Keratinocyte (primary cell): Measurements from ENCODE around the gene COL7A1. TPM values are rescaled to one million over a fixed set of nuclear protein-coding genes. Genes with fewer than 3 reads are reported as not detected.

ENCODE experiments used
- DNase-seq: peaks from one replicate; pipeline ENCODE4 v3.0.0-alpha.2; 2011; ENCODE audit warnings: low read depth, missing footprints, low spot score
- FAIRE-seq: peaks from 2 replicates; lab custom pipeline; 2011; peaks lifted over from hg19 to GRCh38; lab: Jason Lieb, UNC
- H2AFZ ChIP-seq: 2 replicates; pipeline ENCODE4 v1.6.0; 2012; ENCODE audit warnings: low read length, control low read depth, inconsistent platforms; ENCODE audit not compliant: control insufficient read depth
- H3K27ac ChIP-seq: 2 replicates; pipeline ENCODE4 v1.5.1; 2011; ENCODE audit warnings: low read length; ENCODE audit not compliant: control insufficient read depth, insufficient read depth
- H3K27me3 ChIP-seq: 3 replicates; pipeline ENCODE4 v1.6.0; 2011; ENCODE audit warnings: low read length; ENCODE audit not compliant: control insufficient read depth, insufficient read depth; ENCODE audit errors: extremely low read depth
- H3K36me3 ChIP-seq, 2 experiments: 2 replicates in 1 of 2; 3 replicates in 1 of 2; pipeline ENCODE4 v1.5.1; 2011; ENCODE audit warnings: low read length in 2 of 2, mild to moderate bottlenecking in 1 of 2; ENCODE audit not compliant: control insufficient read depth in 2 of 2, insufficient read depth in 2 of 2; ENCODE audit errors: extremely low read depth in 1 of 2
- H3K4me1 ChIP-seq: 3 replicates; pipeline ENCODE4 v1.5.1; 2011; ENCODE audit warnings: low read length; ENCODE audit not compliant: control insufficient read depth, insufficient read depth; ENCODE audit errors: extremely low read depth
- H3K4me2 ChIP-seq: 3 replicates; pipeline ENCODE4 v1.6.0; 2011; ENCODE audit warnings: low read depth, low read length; ENCODE audit not compliant: control insufficient read depth, insufficient read depth; ENCODE audit errors: extremely low read depth
- H3K4me3 ChIP-seq, 3 experiments: fragments of 200-600 bp in 1 of 3; sonication (generic) in 1 of 3; 2 replicates in 2 of 3; 3 replicates in 1 of 3; pipeline ENCODE4 v1.5.1; 2011 to 2016; ENCODE audit warnings: low read length in 3 of 3, mild to moderate bottlenecking in 3 of 3, control low read depth in 2 of 3, inconsistent platforms in 1 of 3, low read depth in 1 of 3, mixed read lengths in 1 of 3, mixed run types in 1 of 3, moderate library complexity in 1 of 3; ENCODE audit not compliant: control insufficient read depth in 2 of 3, insufficient read depth in 2 of 3; ENCODE audit errors: extremely low read depth in 1 of 3
- H3K79me2 ChIP-seq: 2 replicates; pipeline ENCODE4 v1.6.0; 2012; ENCODE audit warnings: low read length; ENCODE audit not compliant: control insufficient read depth, insufficient read depth
- H3K9ac ChIP-seq: 3 replicates; pipeline ENCODE4 v1.6.0; 2011; ENCODE audit warnings: low read length; ENCODE audit not compliant: control insufficient read depth, insufficient read depth; ENCODE audit errors: extremely low read depth
- H3K9me1 ChIP-seq: 3 replicates; pipeline ENCODE4 v1.6.0; 2011; ENCODE audit warnings: low read length; ENCODE audit not compliant: control insufficient read depth, insufficient read depth; ENCODE audit errors: extremely low read depth
- H3K9me3 ChIP-seq: 2 replicates; pipeline ENCODE4 v1.5.1; 2012; ENCODE audit warnings: low read depth, low read length; ENCODE audit not compliant: control insufficient read depth
- H4K20me1 ChIP-seq: 3 replicates; pipeline ENCODE4 v1.6.0; 2011; ENCODE audit warnings: low read length; ENCODE audit not compliant: control insufficient read depth, insufficient read depth; ENCODE audit errors: extremely low read depth
- EZH2 ChIP-seq: IDR thresholded peaks from one replicate; pipeline ENCODE4 v1.6.1; 2012; ENCODE audit warnings: inconsistent platforms, mild to moderate bottlenecking, low read length, moderate library complexity
- dilution Hi-C: fragments of 300-500 bp; cut with MboI; formaldehyde crosslinking; loops from one replicate; pipeline ENCODE4 v1.7.0; 2020; ENCODE audit warnings: low sequenced_read_pairs; ENCODE audit not compliant: extremely low pct_ligation_motif_present
- polyA plus RNA-seq, 5 experiments: library from polyadenylated mRNA; depleted of rRNA in 3 of 5; stranded (reverse) in 3 of 5; stranded (forward) in 1 of 5; unstranded in 1 of 5; fragments of >200 nt; gene quantifications; 1 replicate in 1 of 5; 2 replicates in 3 of 5; 3 replicates in 1 of 5; pipeline versions ENCODE4 v1.2.1 to v1.2.3, GENCODE V29; 2011 to 2012; ENCODE audit warnings: missing spikeins in 2 of 5, low read depth in 1 of 5, low replicate concordance in 1 of 5
- TF ChIP-seq, protein P1 (sequence below), 3 experiments: IDR thresholded peaks in 1 of 3; conservative IDR thresholded peaks in 1 of 3; optimal IDR thresholded peaks in 1 of 3; 2 replicates in 2 of 3; 3 replicates in 1 of 3; pipeline versions ENCODE3 to v1.5.1; 2011; ENCODE audit warnings: low read length in 3 of 3, mild to moderate bottlenecking in 3 of 3, moderate library complexity in 2 of 3, control low read depth in 1 of 3, inconsistent platforms in 1 of 3; ENCODE audit not compliant: insufficient read depth in 2 of 3; ENCODE audit errors: extremely low read depth in 1 of 3

COL7A1 gene
- polyA plus RNA-seq, 1 donor (not counting 4 experiments of a cell fraction or from before 2014, with no cell fraction given), result 59.4 TPM

- TF ChIP-seq EZH2, result no peak
- TF ChIP-seq, protein P1, sequence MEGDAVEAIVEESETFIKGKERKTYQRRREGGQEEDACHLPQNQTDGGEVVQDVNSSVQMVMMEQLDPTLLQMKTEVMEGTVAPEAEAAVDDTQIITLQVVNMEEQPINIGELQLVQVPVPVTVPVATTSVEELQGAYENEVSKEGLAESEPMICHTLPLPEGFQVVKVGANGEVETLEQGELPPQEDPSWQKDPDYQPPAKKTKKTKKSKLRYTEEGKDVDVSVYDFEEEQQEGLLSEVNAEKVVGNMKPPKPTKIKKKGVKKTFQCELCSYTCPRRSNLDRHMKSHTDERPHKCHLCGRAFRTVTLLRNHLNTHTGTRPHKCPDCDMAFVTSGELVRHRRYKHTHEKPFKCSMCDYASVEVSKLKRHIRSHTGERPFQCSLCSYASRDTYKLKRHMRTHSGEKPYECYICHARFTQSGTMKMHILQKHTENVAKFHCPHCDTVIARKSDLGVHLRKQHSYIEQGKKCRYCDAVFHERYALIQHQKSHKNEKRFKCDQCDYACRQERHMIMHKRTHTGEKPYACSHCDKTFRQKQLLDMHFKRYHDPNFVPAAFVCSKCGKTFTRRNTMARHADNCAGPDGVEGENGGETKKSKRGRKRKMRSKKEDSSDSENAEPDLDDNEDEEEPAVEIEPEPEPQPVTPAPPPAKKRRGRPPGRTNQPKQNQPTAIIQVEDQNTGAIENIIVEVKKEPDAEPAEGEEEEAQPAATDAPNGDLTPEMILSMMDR (optimal IDR thresholded peaks at IDR 0.05 in 1 of 3, IDR thresholded peaks at IDR 0.05 in 1 of 3, conservative IDR thresholded peaks at IDR 0.05 in 1 of 3; ENCODE audit: extremely low read depth in 1 of 3, insufficient read depth in 2 of 3, low read length in 3 of 3), result no peak
These were observed 26.3 kb upstream of the COL7A1 start, which contains the start of gene TMEM89 for GRCh38 chr3:48621461-48621869. Gene TMEM89, minus strand, starts transcription at chr3:48621769. Its CDS starts 13 bp downstream, at chr3:48621756.

DNA sequence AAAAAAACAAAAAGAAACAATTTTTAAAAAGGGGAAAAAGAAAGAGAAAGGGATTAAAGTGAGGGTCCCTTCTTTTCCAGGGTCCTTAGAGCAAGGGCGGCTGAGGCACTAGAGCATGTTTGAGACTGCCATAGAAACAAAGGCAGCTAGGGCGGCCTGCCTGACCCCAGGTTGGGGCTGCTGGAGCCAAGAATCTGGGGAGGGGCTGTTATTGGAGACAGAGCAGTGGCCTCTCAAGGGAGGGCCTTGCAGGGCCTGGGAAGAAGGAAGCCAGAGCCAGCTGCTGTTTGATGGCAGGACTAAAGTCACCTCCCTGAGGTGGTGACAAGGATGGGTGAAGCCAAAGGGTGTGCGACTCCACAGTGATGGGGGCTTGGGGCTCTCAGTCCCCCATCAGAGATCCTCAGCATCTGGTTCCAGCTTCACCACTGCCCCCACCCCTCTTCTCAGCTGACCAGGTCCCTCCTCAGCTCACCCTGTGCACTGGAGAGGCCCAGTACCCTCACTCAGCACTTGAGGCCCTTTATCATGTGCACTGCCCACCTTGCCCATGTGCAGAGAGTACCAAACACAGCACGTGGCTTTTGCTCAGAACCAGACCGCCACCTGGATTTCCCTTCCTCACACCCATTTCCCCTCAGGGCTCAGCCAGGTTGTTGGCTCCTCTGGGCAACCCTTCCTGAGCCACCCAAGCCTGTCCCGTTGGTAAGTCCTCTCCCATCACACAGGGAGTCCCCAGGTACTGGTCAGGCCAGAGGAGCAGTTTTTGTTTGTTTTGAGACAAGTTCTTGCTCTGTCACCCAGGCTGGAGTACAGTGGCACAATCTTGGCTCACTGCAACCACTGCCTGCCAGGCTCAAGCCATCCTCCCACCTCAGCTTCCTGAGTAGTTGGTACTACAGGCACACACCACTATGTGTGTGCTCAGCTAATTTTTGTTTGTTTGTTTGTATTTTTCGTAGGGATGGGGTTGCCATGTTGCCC lies 24.7 kb upstream of the COL7A1 start:
- Histone ChIP-seq H3K9me1 (no peaks in the 10 kb centered on the region), H3K36me3 (peaks cover 3 to 4% of the 10 kb centered on the region in 2 experiments), H4K20me1 (no peaks in the 10 kb centered on the region), H3K79me2 (no peaks in the 10 kb centered on the region), H3K4me1 (no peaks in the 10 kb centered on the region), H3K27ac (no peak overlapping the region), H3K27me3 (no peaks in the 10 kb centered on the region), H3K4me3 (no peak overlapping the region), H3K9ac (no peak overlapping the region), H3K4me2 (no peak overlapping the region), H3K9me3 (peaks cover 6% of the 10 kb centered on the region), H2AFZ (no peak overlapping the region)
- dilution Hi-C loops, result no loop called here
- no peak for TF ChIP-seq EZH2
- TF ChIP-seq, protein P1 (optimal IDR thresholded peaks at IDR 0.05 in 1 of 3, IDR thresholded peaks at IDR 0.05 in 1 of 3, conservative IDR thresholded peaks at IDR 0.05 in 1 of 3; ENCODE audit: extremely low read depth in 1 of 3, insufficient read depth in 2 of 3, low read length in 3 of 3), result no peak
- DNase-seq (no peak), FAIRE-seq (no peak)

More at GRCh38 chr3:48621461-48621869, 26.3 kb upstream of the COL7A1 start, which contains the start of gene TMEM89:
- Histone ChIP-seq H3K27me3 (no peaks in the 10 kb centered on the region), H3K4me2 (no peak within 1 kb of the TSS), H3K4me3 (no peak within 1 kb of the TSS), H3K36me3 (peaks cover 9 to 13% of the 10 kb centered on the region in 2 experiments), H3K9me3 (peaks cover 6% of the 10 kb centered on the region), H2AFZ (no peak within 1 kb of the TSS), H3K27ac (no peak within 1 kb of the TSS), H3K79me2 (no peaks in the 10 kb centered on the region), H3K4me1 (no peaks in the 10 kb centered on the region), H3K9me1 (no peaks in the 10 kb centered on the region), H3K9ac (no peak within 1 kb of the TSS), H4K20me1 (no peaks in the 10 kb centered on the region)
- dilution Hi-C loops, result no loop called here
- DNase-seq (no peak), FAIRE-seq (no peak)
